GM18498 (cell line): ENCODE measurements around the gene PTPRF.
"Not testable (repeated sequence)": the region's sequence is repeated elsewhere in the genome, so short reads cannot be mapped to it uniquely, and the experiment has no call there.

Source experiments
- ATAC-seq: cut with Tn5 transposase; IDR thresholded peaks from one replicate; pipeline ENCODE4 v1.9.1; 2021; ENCODE audit warnings: mild to moderate bottlenecking, moderate library complexity; ENCODE audit not compliant: unreplicated experiment

The PTPRF gene

DNA sequence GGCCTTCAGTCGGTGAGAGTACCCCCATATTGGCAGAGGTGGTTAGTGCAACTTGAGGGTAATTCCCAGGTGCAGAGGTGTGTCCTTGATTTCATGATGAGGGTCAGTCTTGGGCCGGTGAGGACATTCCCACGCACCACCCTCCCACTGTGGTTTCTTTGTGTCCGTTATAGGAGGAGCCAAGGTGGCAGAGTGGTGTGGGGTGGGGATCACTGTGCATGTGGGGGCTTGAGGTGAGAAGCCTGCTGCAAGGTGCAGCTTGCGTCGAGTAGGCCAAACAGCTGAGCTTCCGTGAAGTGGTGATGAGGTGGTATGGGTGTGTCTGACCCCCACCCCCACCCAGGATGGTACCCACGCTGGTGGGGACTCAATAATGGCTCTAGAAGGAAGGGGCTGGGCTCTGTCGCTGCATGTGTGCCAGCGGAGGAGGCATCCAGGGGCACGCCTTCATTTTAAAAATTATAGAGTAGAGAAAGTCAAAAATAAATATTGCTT lies 6.2 kb downstream of the PTPRF start:
- ATAC-seq: no peak

- no peak for ATAC-seq
These were observed 6.9 kb downstream of the PTPRF start for GRCh38 chr1:43537423-43538142.

GRCh38 chr1:43538143-43538487 lies 7.4 kb downstream of the PTPRF start:
- no peak for ATAC-seq

- no peak for ATAC-seq
These were observed 8.3 kb downstream of the PTPRF start for GRCh38 chr1:43538969-43539368.

- ATAC-seq: no peak
These were observed 9.2 kb downstream of the PTPRF start for GRCh38 chr1:43539726-43540434.

DNA sequence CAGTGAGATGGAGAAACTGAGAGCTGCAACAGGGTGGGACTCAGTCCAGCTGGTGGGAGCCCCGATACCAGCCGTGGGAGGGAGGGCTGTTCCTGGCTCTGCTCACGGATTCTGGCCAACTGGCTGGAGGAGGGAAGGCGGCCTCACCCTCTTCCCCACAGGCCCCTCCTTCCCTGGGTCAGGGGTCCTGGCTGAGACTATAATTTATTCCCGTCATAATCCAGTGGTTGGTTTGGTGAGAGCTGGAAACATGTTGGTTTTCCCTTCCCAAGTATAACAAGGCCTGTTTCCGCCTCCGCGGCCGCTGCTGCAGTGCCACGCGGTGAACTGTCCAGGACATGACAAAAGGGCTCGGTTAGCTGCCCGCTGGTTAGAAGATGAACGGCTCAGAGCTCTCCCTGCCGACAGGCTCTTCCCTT lies 10.0 kb downstream of the PTPRF start:
- no peak for ATAC-seq

DNA sequence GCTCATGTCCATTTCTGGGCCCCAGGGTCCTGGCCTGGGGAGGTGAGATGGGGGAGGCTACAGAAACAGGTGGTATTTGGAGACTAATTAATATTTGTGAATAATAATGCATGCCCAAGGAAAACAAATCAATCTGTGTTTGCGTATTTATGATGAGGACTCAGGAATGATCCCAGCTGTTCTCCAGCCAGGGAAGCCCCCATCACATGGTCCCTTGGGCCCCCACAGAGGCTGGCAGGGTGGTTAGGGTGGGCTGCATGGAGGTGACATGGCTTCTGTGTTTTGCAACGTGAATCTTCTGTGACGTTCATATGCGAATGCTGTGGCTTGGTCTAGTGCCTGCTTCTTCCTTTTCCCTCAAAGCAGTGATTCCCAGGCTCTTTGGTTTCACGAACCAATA lies 10.5 kb downstream of the PTPRF start:
- ATAC-seq: no peak

DNA sequence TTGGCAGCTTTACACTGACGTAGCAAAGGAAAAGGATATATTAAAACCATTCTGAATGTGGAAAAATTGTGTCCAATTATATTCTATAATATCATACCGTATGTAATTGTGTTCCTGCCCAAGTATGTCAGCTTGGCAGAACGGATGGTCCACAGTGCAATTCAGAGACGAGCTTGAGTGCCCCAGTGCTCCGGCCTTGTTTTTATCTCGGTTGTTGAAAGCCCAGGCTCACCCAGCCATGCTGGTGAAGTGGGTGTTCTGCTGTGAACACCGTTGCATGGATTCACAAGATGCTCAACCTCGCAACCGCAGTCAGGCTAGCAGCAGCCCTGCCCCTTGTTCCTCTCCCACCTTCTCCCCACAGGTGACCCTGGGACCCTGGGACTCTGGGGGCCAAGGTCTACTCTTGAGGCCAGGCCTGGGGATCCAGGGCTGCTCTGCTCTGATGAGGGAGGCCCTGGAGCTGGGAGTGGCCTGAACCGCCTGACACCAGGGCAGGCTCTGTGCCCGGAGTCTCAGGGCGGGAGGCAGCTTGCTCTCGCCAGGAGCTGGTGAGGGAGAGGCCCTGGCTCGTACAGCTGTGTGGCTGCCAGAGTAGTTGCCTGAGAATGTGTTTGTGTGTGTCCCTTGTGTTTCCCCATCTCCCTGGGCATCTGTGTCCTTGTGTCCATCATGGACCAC lies 11.2 kb downstream of the PTPRF start:
- no peak for ATAC-seq

DNA sequence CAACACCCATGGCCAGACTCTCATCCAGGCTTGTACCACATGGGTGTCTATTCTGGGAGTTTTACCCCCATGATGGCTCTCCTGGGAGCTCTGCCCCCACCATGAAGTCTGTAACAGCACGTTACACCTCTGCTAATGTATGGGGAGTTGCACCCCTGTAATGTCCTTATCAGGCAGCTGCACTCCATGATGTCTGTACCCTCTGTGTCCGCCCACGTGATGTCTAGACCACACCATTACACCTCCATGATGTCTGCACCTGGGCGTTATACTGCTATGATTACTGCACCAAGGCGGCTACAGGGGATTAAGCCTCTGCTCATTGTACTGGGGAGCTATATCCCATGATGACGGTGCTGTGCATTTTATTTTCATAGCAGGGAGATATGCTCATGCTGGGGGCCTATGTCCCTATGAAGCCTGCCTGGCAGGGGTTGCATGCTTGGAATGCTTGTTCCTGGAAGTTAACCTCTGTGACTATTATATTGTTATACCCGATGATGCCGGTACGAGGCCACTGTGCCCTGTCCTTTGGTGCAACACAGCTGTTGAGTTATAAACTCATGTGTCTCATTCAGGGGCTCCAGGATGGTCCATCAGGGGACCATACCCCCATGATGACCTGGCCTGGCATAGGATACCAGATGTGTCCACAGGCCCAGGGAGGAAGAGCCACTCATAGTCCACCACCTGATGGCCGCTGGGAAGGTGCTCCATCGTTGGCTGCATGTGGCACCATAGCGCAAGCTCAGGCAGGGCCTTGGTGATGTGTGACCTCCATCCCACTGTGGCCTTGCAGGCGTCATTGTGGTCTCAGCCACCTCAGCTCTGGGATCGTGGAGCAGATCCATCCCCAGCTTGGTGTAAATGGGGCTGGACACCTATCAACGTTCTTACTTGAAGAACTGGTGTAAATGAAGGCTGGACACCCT lies 12.1 kb downstream of the PTPRF start:
- no peak for ATAC-seq

- ATAC-seq: no peak
These were observed 12.9 kb downstream of the PTPRF start for GRCh38 chr1:43543567-43543966.

- no peak for ATAC-seq
These were observed 14.6 kb downstream of the PTPRF start for GRCh38 chr1:43545339-43545694.

- no peak for ATAC-seq
These were observed 15.2 kb downstream of the PTPRF start for GRCh38 chr1:43545695-43546387.

DNA sequence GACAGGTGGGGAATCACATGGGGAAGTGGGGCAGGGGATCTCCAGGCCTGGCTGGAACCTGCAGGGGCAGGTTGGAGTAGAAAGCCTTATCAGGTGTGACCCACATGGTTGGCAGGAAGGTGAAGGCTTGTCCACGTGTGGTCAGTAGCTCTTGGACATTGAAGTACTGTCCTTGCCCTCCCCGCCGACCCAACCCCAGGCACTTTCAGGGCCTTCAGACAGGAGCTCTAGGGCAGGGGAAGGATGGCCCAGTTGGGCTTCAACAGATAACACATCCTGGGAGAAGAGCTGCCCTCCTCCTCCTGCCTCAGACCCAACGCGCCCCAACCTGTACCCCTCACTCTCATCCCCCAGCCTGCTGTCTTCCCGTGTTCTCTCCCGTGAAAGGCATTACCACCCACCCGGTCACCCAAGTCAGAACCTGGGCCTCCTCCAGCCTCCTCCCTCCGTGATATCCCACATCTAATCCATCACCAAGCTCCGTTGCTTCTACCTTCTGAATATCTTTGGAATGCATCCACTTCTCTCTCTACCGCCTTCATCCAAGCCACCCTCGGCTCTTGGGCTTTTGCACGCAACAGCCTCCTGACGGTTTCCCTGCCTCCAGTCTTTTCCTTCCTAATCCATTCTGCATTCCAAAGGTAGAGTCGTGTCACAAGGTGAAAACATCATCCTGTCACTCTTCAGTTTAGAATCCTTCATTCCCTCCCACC lies 15.9 kb downstream of the PTPRF start:
- ATAC-seq: no peak

DNA sequence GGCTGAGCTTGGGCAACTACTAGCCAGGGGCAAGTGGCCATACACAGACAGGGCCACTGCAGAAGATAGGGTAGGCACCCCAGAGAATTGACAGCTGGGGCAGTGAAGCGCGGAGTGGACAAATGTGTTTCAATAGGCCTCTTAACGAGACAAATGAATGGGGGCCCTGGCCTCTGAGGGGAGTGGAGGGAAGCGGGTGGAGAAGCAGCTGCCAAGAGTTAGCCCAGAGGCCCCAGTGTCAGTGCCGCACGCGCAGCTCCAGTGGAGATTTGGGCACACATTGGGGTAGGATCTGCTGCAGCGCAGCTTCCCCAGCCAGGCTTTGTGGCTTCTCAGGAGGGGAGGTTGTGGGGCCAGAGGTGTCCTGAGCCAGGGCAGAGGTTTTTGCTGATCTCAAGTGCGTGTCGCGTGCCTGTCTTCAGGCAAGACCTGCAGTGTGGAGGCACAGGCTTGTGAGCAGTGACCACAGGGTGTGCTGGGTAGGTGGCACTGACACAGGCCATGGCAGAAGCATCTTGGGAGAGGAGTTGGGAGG lies 16.9 kb downstream of the PTPRF start:
- no peak for ATAC-seq

DNA sequence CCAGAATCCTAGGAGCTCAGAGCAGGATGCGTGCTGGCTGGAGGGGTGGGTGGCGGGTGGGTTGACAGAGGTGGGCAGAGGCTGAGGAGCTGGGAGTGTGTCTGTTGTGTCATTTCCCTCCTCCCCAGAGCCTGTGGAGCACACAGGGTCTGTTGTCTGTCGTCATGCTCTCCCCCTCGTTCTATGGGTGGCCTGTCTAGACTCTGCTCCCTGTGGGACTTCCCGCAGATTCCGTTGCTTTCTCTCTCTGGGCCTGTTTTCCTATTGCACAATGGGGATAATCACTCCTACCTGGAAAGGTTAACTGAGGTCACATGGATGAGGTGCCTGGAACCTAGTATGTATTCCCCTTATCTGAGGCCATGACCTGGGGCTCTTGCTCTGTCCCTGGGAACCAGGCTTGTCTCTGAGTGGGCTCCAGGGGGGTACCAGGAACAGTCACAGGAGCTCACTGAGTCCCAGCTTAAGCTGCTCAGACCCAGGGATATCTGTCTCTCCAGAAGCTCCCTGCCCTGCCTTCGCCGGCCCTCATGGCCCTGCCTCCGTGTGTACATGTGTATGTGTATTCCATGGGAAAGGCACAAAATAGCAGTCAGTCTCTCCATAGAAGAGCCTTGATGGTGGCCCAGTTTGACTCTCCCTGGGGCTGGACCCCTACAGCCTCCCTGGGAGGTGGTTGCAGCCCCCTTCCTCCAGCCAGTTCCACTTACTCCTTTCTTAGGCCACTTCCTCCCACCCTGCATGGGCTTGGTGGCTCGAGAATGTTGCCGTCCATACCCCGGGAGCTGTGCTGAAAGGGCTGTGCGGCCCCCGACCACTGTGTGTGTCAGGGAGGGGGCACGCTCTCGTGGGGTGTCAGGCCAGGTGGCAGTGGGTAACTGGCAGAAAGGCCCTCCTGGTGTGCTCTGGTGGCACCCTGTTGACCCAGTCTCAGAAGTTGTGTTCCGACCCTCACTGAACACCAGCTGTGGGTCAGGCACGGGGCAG lies 17.9 kb downstream of the PTPRF start:
- ATAC-seq: no peak

GRCh38 chr1:43549394-43549793 lies 18.7 kb downstream of the PTPRF start:
- ATAC-seq: not testable (repeated sequence)

GRCh38 chr1:43549921-43550597 lies 19.4 kb downstream of the PTPRF start:
- no peak for ATAC-seq
